Superior temporal gyrus (tissue), 1 donor: ENCODE results near the gene ANXA7.
A peak's percentile ranks its signal among the peaks of the same experiment; 100 is the strongest.

ENCODE experiments used
- DNase-seq: peaks from one replicate; pipeline ENCODE4 v3.0.0-alpha.2; 2016; ENCODE audit errors: extremely low spot score

The ANXA7 gene

DNA sequence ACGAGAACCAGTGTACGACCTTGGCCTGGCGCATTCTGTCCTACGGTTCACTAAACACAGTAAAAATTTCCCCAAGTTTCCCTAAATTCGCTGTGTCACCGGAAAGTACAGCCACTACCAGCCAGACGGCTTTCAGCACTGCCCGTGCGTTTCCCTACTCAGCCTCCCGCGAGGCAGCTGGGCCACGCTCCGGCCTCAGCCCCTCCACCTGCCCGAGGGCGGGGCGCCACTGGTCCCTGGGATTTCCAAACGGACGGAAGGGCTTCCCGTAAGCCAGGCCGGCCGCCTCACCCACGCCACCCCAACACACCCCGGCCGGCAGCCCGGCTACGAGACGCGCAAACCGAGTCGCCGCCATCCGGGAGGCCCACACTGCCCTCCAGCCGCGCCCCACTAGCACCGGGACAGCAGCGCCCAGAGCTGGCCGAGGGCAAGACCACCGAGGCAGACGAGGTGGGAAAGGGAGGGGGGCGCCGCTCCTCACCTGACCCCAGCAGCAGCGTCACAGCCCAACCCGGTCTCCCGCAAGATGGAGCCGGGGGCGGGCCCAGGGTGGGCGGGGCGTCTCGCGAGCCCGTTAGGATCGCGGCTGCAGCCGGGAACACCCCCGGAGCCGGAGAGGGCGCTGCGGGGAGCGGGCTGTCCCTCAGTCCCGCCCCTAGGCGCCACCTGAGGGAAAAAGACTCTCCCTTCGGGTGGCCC lies at the start of gene ANXA7:
ANXA7 (minus strand) TSS at position 531 of the 702 bp plus-strand sequence. CDS start 13,202 bp downstream, outside the sequence.
- DNase-seq = peak; percentile 83

DNA sequence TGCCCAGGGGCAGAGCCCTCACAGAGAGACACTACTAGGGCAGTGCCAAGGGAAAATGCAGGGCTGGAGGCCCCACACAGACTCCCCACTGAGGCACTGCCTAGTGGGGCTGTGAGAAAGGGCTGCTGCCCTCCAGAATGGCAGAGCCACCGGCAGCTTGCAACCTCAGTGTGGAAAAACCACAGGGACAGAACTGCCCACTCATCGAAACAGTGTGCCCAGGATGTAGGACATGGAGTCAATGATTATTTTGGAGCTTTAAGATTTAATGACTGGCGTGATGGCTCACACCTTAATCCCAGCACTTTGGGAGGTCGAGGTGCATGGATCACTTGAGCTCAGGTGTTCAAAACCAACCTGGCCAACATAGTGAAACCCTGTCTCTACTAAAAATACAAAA lies 47.0 kb upstream of the ANXA7 start:
- DNase-seq = no peak

DNA sequence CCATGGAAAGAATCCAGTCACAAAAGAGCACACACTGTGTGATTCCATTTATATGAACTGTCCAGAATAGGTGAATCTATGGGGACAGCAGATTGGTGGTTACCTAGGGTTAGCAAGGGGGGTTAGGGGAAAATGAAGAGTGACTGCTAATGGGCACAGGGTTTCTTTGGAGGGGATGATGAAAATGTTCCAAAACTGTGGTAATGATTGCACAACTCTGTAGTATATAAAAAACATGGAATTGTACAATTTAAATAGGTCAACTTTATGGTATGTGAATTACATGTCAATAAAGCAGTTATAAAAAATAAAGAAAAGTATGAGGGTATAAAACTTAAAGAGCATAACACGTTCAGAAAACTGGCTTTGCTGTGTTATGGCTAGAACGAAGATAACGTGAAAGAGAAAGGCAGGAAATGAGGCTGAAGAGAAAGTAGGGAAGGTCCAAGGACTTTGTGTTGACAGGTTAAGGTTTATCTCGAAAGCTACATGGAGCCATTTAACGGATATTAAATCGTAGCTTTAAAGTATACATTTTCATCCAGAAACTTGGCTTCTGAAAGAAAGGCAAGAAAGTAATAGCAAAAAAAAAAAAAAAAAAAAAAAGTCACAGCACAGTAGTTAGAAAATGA lies 45.9 kb upstream of the ANXA7 start:
- DNase-seq = no peak

DNA sequence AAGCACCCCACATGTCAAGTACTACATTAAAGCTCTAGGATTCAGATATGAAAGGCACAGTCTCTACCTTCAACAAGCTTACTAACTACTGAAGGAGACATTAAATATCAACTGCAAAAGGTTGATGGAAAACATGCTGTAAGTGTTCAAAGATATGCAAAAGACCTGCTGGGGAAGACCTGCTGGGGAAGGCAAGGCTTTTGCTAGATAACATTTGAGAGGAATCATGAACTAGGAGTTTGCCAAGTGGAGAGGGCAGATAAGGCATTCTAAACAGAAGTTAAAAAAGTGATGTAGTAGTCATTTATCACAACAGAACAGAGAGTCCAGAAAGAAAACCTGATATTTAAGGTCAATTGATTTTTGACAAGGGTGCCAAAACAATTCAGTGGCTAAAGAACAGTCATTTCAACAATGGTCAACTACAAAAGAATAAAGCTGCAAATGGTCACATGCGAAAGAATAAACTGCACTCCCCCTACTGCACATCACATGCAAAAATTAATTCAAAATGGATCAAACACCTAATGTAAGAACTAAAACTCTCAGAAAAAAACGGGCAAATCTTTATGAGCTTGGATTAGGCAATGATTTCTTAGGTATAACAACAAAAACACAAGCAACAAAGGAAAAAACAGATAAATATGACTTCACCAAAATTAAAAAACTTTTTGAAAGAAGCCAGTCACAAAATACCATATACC lies 42.5 kb upstream of the ANXA7 start:
- DNase-seq = no peak

DNA sequence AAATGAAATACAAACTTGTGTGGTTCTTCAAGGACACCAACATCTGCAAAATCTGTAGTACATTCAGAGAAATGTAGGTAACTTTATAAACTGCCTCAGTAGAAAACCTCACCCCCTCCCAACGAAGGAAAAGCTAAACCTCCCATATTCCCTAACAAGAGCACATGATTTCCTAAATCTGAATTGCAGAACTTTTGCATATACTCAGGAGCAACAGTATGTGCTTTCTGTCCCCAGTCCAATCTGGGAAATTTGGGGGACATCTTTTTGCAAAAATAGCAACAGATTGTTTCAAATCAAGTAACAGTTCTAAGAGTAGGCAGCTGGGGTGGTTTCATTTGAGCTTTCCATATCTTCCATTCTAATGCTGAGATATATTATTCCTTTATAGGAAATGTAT lies 35.3 kb upstream of the ANXA7 start:
- no peak for DNase-seq

DNA sequence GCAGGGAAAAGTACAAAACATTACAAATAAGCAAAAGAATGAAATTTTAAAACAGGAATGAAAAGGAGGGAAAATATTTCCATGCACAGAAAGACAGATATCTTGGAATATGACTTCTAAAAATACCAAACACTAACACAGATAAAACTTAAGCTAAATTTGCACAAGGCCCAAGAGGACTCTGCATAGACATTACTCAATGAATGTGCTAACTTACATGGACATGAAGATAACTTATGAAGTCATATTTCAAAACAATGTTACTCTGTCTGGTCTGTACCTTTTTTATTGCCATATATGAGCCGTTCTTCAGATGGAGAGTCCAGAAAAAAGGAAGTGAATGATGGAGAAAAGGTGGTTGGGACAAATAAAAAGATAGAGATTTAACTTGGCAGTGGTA lies 34.5 kb upstream of the ANXA7 start:
- DNase-seq = no peak

DNA sequence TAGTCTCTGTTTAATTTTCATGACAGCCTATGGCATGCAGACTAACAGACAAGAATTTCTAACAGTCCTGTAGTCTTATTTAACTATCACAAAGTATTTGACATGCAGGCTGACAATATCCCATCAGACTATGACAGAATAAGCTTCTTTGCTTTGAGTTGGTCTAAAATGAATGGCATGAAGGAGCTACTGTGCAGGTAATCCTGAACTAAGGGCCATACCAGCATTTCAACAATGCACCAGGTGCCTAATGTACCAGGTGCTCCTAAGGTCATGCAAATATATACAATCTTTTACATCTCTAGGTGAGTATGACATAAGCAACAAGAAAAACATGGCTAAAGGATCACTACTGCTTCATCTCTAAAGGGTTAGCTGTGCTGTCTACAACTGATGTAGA lies 33.1 kb upstream of the ANXA7 start:
- DNase-seq = no peak

DNA sequence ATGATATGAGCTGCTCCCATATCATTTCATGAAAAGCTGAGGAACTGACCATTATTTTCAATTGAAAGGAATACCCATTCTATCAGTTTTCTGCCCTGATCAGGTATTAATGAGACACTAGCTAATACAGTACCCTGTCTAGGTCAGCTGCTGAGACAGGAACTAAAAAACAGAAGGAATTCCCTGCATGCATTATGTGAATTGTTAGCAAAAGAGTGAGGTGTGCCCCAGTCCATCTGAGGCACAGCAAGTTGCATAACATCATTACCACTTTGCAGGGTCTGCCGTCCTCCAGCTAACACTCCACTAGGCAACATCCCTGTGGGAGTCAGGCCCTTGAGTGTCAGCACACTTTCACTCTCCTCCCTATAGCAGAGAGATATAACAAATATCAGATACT lies 30.6 kb upstream of the ANXA7 start:
- DNase-seq = no peak

DNA sequence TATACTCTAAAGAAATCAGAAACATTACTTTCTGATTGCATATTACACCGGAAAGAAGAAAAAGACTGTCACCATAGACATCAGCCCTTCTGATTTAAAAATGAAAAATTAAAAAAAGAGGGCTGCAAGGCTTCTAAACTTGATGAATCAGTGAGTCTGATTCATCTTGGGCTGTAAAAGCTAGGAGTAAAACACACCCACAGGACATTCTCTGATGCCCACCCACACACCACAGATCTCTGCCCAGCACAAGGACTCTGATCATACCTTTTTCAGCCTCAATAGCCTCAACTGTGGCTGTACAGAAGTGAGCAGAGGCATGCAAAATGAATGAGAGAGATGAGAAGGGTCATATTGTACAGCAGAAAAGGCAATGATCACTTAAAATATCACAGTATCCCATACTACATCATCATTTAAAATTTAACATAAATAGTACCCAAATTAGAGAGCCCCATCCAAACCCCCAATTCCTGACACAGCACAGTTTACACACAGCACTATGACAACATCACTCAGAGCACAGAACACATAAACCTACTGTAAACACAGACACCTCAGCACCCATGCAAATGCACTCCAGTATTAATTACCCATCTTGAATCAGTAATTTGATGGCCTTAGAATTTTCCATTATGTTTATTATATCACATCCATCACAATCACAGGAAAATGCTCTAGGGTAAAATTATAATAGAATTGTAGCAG lies 25.9 kb upstream of the ANXA7 start:
- DNase-seq = peak; percentile 41

DNA sequence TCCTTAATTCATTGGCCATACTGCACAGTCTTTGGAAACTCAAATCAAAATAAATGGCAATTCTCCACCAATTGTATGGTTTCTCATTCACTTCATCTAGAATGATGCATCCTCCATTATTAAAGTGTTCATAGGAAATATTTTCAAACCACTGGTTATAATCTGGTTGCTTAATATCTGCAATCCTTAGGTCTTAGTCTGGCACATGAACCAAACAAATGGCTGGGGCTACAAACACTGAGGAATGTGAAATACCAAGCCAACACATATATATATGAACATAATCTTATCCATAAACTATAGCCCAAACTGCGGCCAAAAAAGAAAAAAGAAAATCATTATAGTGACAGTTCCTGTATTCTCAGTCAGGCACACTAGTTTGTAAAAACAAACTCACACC lies 25.2 kb upstream of the ANXA7 start:
- DNase-seq = no peak

DNA sequence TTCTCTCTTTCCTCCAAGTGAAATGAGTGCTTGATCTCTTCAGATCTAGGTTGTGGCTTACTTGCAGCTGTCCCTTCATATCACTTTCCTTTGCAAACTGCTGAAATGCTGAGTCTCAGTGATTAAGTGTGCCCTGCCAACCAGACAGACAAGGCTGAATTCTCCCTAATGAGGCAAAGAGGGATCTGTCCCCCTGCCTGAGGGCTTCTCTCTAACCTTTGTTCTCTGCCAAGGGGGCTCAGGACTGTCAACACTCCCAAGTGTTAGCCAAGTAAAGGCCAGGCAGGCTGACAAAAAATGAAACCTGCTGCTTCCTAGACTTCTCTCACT lies 19.6 kb upstream of the ANXA7 start, which contains the start of gene MSS51:
MSS51 (minus strand) TSS at position 24 of the 330 bp plus-strand sequence. CDS start 5,277 bp downstream, outside the sequence.
- no peak for DNase-seq

DNA sequence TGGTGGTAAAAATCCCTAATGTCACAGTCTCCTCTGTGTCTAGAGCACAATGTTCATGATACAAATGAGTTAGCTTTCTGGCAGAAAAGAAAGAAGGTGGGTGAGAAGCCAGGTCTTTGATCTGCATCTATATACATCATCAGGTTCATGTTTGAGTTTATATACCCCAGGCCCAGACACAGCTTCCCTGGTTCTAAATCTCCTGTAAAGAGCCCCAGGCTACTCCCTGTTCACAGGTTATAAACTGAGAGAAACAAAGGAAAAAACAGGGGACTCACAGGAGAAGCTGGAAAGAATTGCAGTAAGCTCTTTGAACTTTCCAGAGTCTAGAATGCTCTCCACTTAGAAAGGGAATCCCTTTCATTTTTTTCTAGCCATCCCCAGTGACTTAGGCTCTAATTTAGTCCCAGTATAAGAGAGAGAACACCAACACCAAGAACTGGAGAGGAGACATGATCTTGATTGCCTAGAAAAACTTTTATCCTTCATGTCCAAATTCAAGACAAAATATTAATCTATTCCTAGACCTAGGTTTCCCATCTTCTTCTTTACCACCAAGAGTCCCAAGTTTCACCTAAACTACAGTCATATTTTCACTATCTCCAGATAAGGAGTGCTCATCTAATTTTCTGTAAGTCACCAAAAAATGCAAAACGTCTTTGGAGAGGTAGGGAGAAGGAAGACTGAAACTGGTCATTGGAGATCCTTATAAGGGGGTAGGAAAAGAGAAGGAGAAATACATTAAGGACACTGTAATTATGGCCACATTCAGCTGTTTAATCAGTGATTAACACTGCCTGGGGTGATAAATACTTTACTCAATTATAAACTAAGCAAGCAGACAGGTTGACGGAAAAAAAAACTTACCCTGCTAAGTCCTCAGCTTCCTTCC lies 19.0 kb upstream of the ANXA7 start:
- no peak for DNase-seq

DNA sequence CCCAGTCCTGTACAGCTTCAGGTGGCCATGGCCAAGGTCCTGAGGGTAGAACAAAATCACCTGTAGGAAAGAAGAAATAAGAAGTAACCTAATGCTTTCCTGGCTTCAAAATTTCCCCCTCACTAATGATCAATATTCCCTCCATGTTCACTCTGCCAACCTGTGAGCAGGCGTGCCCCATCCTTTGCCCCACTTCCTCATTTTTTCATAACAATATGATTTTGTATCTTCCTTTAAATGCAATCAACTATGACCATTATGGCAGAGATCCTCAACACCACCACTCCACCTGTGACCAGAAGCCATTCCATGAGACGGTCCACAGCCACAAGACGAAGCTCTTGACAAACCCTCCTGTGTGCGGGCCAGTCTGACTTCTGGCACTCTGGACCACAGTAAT lies 12.5 kb upstream of the ANXA7 start:
- DNase-seq = no peak

DNA sequence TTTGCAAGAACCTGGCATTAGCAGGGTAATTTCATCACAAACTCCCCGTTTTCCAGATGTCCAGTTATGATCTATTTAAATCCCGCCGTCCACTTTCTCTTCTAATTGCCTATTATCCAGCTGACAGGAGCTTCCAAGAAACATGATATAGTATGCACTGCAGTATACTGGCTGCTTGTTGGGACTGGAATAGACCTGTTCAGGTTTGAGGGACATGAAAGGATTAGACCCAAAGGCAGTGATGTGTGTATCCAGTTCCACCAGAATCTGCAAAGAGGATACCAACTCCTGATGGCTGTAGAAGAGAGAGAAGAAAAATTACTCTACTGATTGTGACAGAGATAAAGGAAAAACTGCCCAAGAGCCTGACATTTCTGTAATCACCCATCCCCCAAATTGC lies 10.6 kb upstream of the ANXA7 start:
- no peak for DNase-seq

DNA sequence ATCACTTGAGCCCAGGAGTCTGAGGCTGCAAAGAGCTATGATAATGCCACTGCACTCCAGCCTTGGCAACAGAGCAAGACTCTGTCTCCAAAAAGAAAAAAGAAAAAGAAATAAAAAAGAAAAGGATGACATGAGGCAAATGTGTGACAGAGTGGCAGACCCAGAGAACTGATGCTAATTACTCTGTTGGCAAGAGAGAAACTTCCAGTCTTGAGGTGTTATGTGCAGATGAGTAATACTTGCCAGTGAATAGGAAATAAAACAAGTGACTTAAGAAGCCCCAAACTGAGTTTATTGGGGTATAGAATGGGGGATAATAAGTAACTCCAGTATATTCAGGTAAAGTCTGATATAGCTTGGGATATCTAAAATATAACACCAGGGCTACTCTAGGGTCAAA lies 9.5 kb upstream of the ANXA7 start:
- no peak for DNase-seq

DNA sequence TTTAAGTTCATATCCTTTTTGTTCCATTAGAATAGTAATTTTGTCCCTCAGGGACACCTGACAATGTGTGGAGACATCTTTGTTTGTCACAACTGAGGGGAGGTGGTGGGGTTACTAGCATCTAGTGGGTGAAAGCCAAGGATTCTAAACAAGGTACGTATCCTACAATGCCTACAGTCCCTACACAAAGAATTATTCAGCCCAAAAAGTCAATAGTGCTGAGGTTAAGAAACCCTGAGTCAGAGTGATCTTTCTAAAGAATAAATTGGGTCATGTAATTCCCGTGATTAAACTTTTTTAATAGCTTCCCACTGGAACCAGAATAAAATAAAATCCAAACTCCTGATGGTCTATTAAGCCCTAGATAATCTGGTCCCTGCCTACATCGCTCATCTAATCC lies 2.7 kb upstream of the ANXA7 start:
- no peak for DNase-seq

DNA sequence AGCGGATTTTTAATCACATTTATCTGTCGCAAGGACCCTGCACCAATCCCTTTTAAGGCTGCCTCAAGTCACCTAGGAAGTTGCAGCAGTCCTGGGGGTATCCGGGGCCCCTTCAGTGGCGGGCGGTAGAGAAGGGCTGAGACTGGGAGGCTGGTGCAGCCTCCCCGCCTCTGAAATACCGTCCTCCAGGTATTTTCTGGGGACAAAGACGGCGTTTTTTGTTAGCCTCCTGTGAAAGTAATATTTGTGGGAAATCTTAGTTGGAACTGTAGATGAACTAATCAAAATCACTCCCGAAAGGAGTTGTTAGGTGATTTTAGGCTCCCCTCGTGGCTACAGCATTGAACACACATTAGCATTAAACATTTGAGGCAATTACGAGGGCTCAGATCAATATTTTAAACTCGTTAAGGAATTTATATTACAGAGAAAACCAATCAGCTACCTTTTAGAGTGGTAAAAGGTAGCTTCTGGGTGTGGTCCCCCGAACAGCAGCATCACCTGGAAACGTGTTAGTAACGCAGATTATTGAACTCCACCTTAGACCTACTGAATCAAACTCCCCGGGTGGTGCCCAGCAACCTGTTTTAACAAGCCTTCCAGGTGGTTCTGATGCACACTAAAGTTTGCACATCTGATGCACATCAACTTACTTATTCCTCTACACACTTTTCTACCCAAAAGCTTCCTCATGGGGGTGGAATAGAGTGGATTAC lies 530 bp upstream of the ANXA7 start:
- no peak for DNase-seq

DNA sequence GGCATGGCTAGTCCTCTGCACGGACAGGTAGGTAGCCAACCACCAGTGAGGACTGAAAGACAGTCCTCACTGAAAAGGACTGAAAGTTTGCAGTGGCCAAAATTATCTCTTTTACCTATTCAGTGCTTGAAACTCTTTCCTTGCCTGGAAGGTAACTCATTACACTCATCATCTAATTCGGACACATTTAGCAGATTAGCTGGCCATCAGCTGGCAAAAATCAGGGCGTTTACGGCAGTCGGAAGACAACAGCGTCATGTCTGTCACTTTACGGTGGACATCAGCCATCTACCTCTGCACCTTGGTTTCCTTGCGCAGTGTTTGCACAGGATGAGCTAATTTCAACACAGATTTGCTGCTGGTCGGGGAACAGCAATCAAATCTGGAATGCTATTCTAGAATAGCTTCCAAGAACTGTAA lies 740 bp downstream of the ANXA7 start:
- peak; percentile 63 for DNase-seq

DNA sequence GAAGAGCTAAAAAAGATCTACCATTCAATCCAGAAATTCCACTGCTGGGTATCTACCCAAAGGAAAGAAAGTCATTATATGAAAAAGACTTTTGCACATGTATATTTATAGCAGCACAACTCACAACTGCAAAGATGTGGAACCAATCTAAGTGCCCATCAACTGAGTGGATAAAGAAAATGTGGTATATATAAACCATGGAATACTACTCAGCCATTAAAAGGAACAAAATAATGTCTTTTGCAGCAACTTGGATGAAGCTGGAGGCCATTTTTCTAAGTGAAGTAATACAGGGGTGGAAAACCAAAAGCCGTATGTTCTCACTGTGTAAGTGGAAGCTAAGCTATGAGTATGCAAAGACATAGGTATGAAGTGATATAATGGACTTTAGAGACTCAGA lies 3.0 kb downstream of the ANXA7 start:
- DNase-seq = no peak

DNA sequence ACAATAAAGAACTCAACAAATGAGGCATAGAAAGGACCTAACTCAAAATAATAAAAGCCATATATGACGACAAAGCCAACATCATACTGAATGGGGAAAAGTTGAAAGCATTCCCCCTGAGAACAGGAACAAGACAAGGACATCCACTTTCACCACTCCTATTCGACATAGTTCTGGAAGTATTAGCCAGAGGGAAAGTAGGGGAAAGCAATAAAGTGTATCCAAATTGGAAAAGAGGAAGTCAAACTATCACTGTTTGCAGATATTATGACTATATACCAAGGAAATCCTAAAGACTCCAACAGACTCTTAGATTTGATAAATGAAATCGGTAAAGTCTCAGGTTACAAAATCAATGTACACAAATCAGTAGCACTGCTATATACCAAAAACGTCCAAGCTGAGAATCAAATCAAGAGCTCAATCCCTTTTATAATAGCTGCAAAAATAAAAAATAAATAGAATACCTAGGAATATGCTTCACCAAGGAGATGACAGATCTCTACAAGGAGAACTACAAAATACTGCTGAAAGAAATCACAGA lies 4.8 kb downstream of the ANXA7 start:
- no peak for DNase-seq
